ENCODE results near the gene EPPIN. TPM values are rescaled to one million over a fixed set of nuclear protein-coding genes. Genes with fewer than 3 reads are reported as not detected.
A peak's percentile ranks its signal among the peaks of the same experiment; 100 is the strongest.

The EPPIN gene
- not detected for total RNA-seq
- long read RNA-seq: 0 reads

DNA sequence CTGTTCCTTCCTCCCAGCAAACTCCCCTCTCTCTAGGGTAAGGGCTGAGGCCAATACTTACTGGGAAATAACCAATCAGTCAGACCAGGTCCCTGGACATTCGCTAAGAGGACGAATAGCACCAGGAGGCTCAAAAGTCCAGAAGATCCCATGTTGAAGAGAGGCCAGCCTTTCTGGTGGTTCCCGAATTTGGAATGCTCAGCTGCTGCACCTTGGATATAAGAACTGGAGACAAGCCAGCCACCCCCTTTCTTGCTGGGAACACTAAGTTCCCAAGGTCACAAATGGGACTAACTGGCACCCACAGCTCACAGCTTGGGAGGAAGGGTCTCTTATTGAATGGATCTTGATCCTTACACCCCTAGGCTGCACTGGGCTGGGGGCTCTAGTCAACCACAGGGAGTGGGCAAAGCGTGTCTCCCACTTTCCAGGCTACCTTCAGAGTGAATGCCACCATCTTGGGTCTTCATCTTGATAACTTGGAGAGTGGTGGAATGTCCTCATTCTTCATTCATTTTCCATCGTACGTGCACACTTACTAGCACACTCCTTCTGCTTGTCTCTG is at the start of gene EPPIN:
EPPIN (minus strand) TSS at position 196 of the 565 bp plus-strand sequence; CDS start at position 152, 44 bp downstream.
- no peak for TF ChIP-seq POLR2A (IDR thresholded peaks at IDR 0.05)
- TF ChIP-seq, protein P1, sequence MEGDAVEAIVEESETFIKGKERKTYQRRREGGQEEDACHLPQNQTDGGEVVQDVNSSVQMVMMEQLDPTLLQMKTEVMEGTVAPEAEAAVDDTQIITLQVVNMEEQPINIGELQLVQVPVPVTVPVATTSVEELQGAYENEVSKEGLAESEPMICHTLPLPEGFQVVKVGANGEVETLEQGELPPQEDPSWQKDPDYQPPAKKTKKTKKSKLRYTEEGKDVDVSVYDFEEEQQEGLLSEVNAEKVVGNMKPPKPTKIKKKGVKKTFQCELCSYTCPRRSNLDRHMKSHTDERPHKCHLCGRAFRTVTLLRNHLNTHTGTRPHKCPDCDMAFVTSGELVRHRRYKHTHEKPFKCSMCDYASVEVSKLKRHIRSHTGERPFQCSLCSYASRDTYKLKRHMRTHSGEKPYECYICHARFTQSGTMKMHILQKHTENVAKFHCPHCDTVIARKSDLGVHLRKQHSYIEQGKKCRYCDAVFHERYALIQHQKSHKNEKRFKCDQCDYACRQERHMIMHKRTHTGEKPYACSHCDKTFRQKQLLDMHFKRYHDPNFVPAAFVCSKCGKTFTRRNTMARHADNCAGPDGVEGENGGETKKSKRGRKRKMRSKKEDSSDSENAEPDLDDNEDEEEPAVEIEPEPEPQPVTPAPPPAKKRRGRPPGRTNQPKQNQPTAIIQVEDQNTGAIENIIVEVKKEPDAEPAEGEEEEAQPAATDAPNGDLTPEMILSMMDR (IDR thresholded peaks at IDR 0.05): no peak
- intact Hi-C loops (cut with DNase I): loop anchor here in 1 of 2 donors (10.0 kb wide), 1 partner anchor 228 kb away; no protein-coding TSS in a partner anchor
- no peaks in the 10 kb centered on the region for H3K36me3 ChIP-seq
- no peak within 1 kb of the TSS for H3K27ac ChIP-seq
- H3K9me3 ChIP-seq: no peaks in the 10 kb centered on the region
- H3K4me3 ChIP-seq: no peak within 1 kb of the TSS
- 67% methylated on average over 4 of the region's 6 CpGs for WGBS (ENCODE audit: insufficient coverage, low coverage, low lambda C conversion rate, missing lambda C conversion rate)
- no peaks in the 10 kb centered on the region for H3K27me3 ChIP-seq
- DNase-seq (no peak), ATAC-seq (no peak)
- H3K4me1 ChIP-seq: no peaks in the 10 kb centered on the region

DNA sequence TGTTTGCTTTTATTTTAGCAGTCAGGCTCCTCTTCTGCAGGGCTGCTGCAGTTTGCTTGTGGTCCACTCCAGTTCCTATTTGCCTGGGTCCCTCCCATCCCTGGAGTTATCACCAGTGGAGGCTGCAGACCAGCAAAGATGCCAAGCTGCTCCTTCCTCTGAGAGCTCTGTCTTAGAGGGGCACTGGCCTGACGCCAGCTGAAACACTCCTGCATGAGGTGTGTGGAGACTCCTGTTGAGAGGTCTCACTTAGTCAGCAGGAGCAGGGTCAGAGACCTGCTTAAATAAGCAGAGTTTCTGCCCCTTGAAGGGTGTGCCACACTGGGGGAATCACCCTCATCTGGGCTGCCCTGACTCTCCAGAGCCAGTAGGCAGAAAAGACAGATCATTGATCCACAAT is 48.0 kb upstream of the EPPIN start:
- WGBS (ENCODE audit: insufficient coverage, low coverage, low lambda C conversion rate, missing lambda C conversion rate): 43% methylated on average over 1 of the region's 1 CpG
- no peaks in the 10 kb centered on the region for H3K4me1 ChIP-seq
- H3K27ac ChIP-seq: no peak overlapping the region
- intact Hi-C loops (cut with DNase I): loop anchor here in 1 of 2 donors (10.0 kb wide), 1 partner anchor 180 kb away; no protein-coding TSS in a partner anchor
- ATAC-seq: no peak
- H3K9me3 ChIP-seq: no peaks in the 10 kb centered on the region
- DNase-seq: no peak
- no peak overlapping the region for H3K4me3 ChIP-seq
- H3K36me3 ChIP-seq: no peaks in the 10 kb centered on the region
- no peaks in the 10 kb centered on the region for H3K27me3 ChIP-seq
- TF ChIP-seq, protein P1 (IDR thresholded peaks at IDR 0.05): no peak
- TF ChIP-seq POLR2A (IDR thresholded peaks at IDR 0.05): no peak

DNA sequence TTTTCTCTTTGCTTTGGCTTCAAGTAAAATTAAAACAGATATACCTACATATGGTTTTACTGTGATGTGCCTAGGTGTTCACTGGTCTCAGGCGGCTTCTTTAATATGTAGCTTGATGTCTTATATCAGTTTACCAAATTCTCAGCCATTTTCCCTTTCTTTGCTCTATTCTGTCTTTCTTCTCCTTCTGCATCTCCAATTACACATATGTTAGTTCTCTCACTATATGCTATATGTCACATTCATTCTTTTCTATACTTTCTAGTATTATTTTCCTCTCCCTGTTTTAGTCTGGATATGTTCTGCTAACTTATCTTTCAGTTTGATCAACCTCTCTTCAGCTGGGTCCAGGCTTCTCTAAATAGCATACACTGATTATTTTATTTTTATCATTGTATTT is 46.3 kb upstream of the EPPIN start:
- 83% methylated on average over 1 of the region's 1 CpG for WGBS (ENCODE audit: insufficient coverage, low coverage, low lambda C conversion rate, missing lambda C conversion rate)
- no peaks in the 10 kb centered on the region for H3K4me1 ChIP-seq

DNA sequence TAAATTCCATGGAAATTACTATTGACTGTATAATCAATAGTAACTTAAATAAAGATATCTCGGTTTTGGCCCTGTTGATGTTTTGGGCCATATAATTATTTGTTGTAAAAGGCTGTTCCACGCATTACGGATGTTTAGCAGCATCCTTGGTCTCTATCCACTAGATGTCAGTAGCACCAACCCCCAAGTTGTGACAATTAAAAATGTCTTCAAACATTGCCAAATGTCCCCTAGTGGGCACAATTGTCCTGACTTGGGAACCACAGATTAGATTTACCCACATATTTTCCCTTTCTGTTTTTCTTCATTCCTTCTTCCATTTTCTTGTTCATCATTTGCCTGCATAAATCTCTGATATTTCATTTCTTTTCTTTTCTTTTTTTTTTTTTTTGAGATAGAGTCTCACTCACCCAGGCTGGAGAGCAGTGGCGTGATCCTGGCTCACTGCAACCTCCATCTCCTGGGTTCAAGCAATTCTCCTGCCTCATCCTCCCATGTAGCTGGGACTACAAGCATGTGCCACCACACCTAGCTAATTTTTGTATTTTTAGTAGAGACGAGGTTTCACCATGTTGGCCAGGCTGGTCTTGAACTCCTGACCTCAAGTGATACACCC is 45.5 kb upstream of the EPPIN start:
- H3K27me3 ChIP-seq: no peaks in the 10 kb centered on the region
- H3K9me3 ChIP-seq: no peaks in the 10 kb centered on the region
- intact Hi-C loops (cut with DNase I): loop anchor here in 1 of 2 donors (10.0 kb wide), 1 partner anchor 182 kb away; no protein-coding TSS in a partner anchor
- H3K4me1 ChIP-seq: no peaks in the 10 kb centered on the region
- no peak for TF ChIP-seq POLR2A (IDR thresholded peaks at IDR 0.05)
- TF ChIP-seq, protein P1 (IDR thresholded peaks at IDR 0.05): peak; percentile 67 to 79 (median 72)
- WGBS (ENCODE audit: insufficient coverage, low coverage, low lambda C conversion rate, missing lambda C conversion rate): 30% methylated on average over 4 of the region's 5 CpGs
- ATAC-seq: peak; percentile 77 to 89 (median 79)
- no peak for DNase-seq
- no peak overlapping the region for H3K27ac ChIP-seq
- no peaks in the 10 kb centered on the region for H3K36me3 ChIP-seq
- H3K4me3 ChIP-seq: no peak overlapping the region

More for the DNA sequence above, 46.3 kb upstream of the EPPIN start:
- H3K4me3 ChIP-seq: no peak overlapping the region
- no peak for DNase-seq
- no peak overlapping the region for H3K27ac ChIP-seq
- TF ChIP-seq, protein P1 (IDR thresholded peaks at IDR 0.05): no peak
- TF ChIP-seq POLR2A (IDR thresholded peaks at IDR 0.05): no peak
- H3K9me3 ChIP-seq: no peaks in the 10 kb centered on the region
- no peaks in the 10 kb centered on the region for H3K36me3 ChIP-seq
- ATAC-seq: no peak
- intact Hi-C loops (cut with DNase I): loop anchor here in 1 of 2 donors (10.0 kb wide), 1 partner anchor 181 kb away; no protein-coding TSS in a partner anchor
- no peaks in the 10 kb centered on the region for H3K27me3 ChIP-seq

Data from right lobe of liver (tissue), 6 donors.